ENCODE data around the gene C1QTNF7. TPM values are rescaled to one million over a fixed set of nuclear protein-coding genes. Genes with fewer than 3 reads are reported as not detected.

C1QTNF7 gene
- polyA plus RNA-seq, 1 experiment = 0.06 TPM

GRCh38 chr4:15385515-15385914, 42.3 kb upstream of the C1QTNF7 start:
- H3K4me3 ChIP-seq (ENCODE audit: low read depth, low read length) = no peak overlapping the region
- CTCF ChIA-PET = interaction anchor here (2.0 to 4.3 kb wide), 2 partner anchors 9 to 11 kb away, joined by 5 to 33 read pairs; no protein-coding TSS in a partner anchor
- POLR2A ChIA-PET = no interaction called here
- no peak for DNase-seq (ENCODE audit: low read depth)
- TF ChIP-seq, protein P1, sequence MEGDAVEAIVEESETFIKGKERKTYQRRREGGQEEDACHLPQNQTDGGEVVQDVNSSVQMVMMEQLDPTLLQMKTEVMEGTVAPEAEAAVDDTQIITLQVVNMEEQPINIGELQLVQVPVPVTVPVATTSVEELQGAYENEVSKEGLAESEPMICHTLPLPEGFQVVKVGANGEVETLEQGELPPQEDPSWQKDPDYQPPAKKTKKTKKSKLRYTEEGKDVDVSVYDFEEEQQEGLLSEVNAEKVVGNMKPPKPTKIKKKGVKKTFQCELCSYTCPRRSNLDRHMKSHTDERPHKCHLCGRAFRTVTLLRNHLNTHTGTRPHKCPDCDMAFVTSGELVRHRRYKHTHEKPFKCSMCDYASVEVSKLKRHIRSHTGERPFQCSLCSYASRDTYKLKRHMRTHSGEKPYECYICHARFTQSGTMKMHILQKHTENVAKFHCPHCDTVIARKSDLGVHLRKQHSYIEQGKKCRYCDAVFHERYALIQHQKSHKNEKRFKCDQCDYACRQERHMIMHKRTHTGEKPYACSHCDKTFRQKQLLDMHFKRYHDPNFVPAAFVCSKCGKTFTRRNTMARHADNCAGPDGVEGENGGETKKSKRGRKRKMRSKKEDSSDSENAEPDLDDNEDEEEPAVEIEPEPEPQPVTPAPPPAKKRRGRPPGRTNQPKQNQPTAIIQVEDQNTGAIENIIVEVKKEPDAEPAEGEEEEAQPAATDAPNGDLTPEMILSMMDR (IDR thresholded peaks at IDR 0.05; ENCODE audit: insufficient read depth, low read depth, low read length) = no peak
- peaks cover 14% of the 10 kb centered on the region for H3K27me3 ChIP-seq (ENCODE audit: control insufficient read depth, insufficient read depth, low read length)
- no peaks in the 10 kb centered on the region for H3K36me3 ChIP-seq (ENCODE audit: control insufficient read depth, insufficient read depth, low read length)

DNA sequence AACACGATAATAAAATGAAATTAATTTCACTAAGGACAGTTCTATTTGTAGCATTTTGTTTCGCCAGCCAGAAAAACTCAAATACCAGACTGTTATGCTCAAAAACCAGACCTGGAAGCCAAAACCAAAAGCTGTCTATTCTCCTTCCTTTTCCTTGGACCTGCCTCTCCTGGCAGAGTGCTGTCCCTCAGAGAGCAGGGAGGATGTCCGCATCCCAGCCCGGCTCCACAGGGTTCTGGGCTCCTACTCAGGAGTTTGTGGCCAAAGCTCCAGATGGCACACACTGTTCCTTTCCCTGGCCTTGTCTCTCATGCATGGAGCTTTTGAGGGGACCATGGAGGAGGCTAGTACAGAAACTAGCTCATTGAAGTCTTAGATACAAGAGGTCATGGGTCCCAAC, 41.9 kb upstream of the C1QTNF7 start:
- ChIA-PET CTCF (interaction anchor here (2.0 to 4.3 kb wide), 2 partner anchors 9 to 10 kb away, joined by 5 to 33 read pairs; no protein-coding TSS in a partner anchor), POLR2A (no interaction called here)
- H3K27me3 ChIP-seq (ENCODE audit: control insufficient read depth, insufficient read depth, low read length) = peaks cover 14% of the 10 kb centered on the region

DNA sequence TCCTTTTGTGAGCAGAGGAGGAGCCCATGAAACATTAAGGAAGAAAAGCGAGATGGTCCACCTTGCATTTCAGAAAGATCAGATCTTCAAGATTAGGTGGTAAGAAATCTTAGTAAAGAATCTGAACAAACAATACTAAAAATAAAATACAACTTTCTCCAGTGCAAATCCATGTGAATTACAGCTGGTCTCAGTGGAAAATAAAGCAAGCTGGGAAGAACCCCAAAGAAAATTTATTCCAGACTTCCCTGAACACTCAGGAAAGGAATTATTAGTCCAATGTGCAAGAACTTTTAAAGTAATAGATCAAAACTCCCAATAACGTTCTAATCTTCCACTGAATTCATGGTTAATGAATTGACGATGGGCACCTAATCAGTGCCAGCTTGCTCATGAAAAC, 37.3 kb upstream of the C1QTNF7 start:
- Histone ChIP-seq H3K36me3 (ENCODE audit: control insufficient read depth, insufficient read depth, low read length) (no peaks in the 10 kb centered on the region), H3K27me3 (ENCODE audit: control insufficient read depth, insufficient read depth, low read length) (peaks cover 8% of the 10 kb centered on the region), H3K4me3 (ENCODE audit: low read depth, low read length) (no peak overlapping the region)
- ChIA-PET CTCF (interaction anchor here (0.5 kb wide), 1 partner anchor 186 kb away, joined by 3 read pairs; no protein-coding TSS in a partner anchor), POLR2A (no interaction called here)
- TF ChIP-seq, protein P1 (IDR thresholded peaks at IDR 0.05; ENCODE audit: insufficient read depth, low read depth, low read length) = no peak
- DNase-seq (ENCODE audit: low read depth) = no peak

More for the DNA sequence above, 41.9 kb upstream of the C1QTNF7 start:
- Histone ChIP-seq H3K36me3 (ENCODE audit: control insufficient read depth, insufficient read depth, low read length) (no peaks in the 10 kb centered on the region), H3K4me3 (ENCODE audit: low read depth, low read length) (no peak overlapping the region)
- DNase-seq (ENCODE audit: low read depth) = no peak
- TF ChIP-seq, protein P1 (IDR thresholded peaks at IDR 0.05; ENCODE audit: insufficient read depth, low read depth, low read length) = no peak

GRCh38 chr4:15392053-15392805, 35.6 kb upstream of the C1QTNF7 start:
- ChIA-PET POLR2A (no interaction called here), CTCF (no interaction called here)
- Histone ChIP-seq H3K4me3 (ENCODE audit: low read depth, low read length) (no peak overlapping the region), H3K36me3 (ENCODE audit: control insufficient read depth, insufficient read depth, low read length) (no peaks in the 10 kb centered on the region), H3K27me3 (ENCODE audit: control insufficient read depth, insufficient read depth, low read length) (peaks cover 6% of the 10 kb centered on the region)
- TF ChIP-seq, protein P1 (IDR thresholded peaks at IDR 0.05; ENCODE audit: insufficient read depth, low read depth, low read length) = no peak
- DNase-seq (ENCODE audit: low read depth) = no peak

GRCh38 chr4:15395311-15395710, 32.5 kb upstream of the C1QTNF7 start:
- POLR2A ChIA-PET = interaction anchor here (0.5 kb wide), 1 partner anchor 468 kb away, joined by 3 read pairs; no protein-coding TSS in a partner anchor
- Histone ChIP-seq H3K4me3 (ENCODE audit: low read depth, low read length) (no peak overlapping the region), H3K27me3 (ENCODE audit: control insufficient read depth, insufficient read depth, low read length) (peaks cover 2% of the 10 kb centered on the region), H3K36me3 (ENCODE audit: control insufficient read depth, insufficient read depth, low read length) (no peaks in the 10 kb centered on the region)
- DNase-seq (ENCODE audit: low read depth) = no peak
- TF ChIP-seq, protein P1 (IDR thresholded peaks at IDR 0.05; ENCODE audit: insufficient read depth, low read depth, low read length) = no peak
- CTCF ChIA-PET = interaction anchor here (0.7 to 5.1 kb wide), 12 partner anchors 10 to 164 kb away, joined by 3 to 34 read pairs (median 7); no protein-coding TSS in a partner anchor
